ENCODE measurements around the gene CBX3.

GRCh38 chr7:26162431-26162830, 39.1 kb upstream of the CBX3 start:
- TF ChIP-seq, protein P1, sequence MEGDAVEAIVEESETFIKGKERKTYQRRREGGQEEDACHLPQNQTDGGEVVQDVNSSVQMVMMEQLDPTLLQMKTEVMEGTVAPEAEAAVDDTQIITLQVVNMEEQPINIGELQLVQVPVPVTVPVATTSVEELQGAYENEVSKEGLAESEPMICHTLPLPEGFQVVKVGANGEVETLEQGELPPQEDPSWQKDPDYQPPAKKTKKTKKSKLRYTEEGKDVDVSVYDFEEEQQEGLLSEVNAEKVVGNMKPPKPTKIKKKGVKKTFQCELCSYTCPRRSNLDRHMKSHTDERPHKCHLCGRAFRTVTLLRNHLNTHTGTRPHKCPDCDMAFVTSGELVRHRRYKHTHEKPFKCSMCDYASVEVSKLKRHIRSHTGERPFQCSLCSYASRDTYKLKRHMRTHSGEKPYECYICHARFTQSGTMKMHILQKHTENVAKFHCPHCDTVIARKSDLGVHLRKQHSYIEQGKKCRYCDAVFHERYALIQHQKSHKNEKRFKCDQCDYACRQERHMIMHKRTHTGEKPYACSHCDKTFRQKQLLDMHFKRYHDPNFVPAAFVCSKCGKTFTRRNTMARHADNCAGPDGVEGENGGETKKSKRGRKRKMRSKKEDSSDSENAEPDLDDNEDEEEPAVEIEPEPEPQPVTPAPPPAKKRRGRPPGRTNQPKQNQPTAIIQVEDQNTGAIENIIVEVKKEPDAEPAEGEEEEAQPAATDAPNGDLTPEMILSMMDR (IDR thresholded peaks at IDR 0.05; ENCODE audit: insufficient read depth, low read depth, low read length): no peak
- TF ChIP-seq EZH2 (IDR thresholded peaks at IDR 0.05; ENCODE audit: insufficient read depth, low read length): no peak
